Bone marrow (tissue), 2 donors: ENCODE data around the gene P2RY8.
A peak's percentile ranks its signal among the peaks of the same experiment; 100 is the strongest.
"Not testable (repeated sequence)": the region's sequence is repeated elsewhere in the genome, so short reads cannot be mapped to it uniquely, and the experiment has no call there.

ENCODE experiments used
- DNase-seq, 2 donors: peaks; one replicate each; lab custom pipeline; 2025; lab: John Stamatoyannopoulos, UW

P2RY8 gene

GRCh38 chrX:1545776-1546408 lies 8.9 kb upstream of the P2RY8 start:
- no peak for DNase-seq

- DNase-seq, result no peak
Measured at GRCh38 chrX:1542994-1543725, 6.2 kb upstream of the P2RY8 start.

GRCh38 chrX:1539146-1539545 lies 2.2 kb upstream of the P2RY8 start:
- DNase-seq, result not testable (repeated sequence)

DNA sequence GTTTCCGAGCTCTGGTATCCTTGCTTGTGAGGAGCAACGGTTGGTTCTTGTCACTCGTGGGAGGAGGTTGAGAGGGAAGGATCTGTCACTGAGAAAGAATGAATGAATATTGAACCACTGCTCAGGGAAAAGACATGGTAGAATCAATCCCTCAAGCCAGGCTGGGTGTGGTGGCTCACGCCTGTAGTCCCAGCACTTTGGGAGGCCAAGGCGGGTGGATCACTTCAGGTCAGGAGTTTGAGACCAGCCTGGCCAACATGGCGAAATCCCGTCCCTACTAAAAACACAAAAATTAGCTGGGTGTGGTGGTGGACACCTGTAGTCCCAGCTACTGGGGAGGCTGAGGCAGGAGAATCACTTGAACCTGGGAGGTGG lies 718 bp upstream of the P2RY8 start:
- DNase-seq, result not testable (repeated sequence)

DNA sequence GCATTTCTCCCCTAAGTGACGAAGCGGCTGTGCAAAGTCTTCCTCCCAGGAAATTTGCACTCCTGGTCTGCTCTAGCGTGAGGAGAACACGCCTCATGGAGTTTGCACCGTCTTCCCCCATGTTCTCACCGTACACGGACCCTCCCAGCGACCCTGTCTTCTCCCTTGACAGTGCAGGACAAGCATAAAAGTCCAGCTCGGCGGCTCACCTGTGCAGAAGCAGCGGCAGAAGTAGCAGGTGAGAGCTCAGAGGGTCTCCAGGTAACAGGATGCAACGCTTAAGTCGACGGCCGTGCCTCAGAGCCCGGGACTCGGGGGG lies 314 bp downstream of the P2RY8 start:
- DNase-seq, result no peak

- peak; percentile 22 to 45 for DNase-seq
Measured at GRCh38 chrX:1535241-1536041, 1.5 kb downstream of the P2RY8 start.

- peak in 1 of 2 donors; percentile 12 for DNase-seq
Measured at GRCh38 chrX:1534301-1535168, 2.5 kb downstream of the P2RY8 start.

DNA sequence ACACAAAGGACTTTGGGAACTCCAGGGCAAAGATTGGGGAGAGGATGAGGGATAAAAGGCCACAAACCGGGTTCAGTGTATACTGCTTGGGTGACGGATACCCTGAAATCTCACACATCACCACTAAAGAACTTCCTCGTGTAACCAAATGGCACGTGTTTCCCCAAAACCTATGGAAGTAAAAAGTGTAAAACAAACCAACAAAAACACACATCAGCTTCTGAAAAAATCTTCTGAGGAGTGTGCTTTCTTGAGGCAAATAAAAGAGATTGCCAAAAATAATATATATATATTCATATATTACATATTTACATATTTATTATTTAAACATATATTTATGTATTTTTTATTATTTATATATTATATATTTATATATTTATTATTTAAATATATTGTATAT lies 3.9 kb downstream of the P2RY8 start:
- DNase-seq, result no peak

GRCh38 chrX:1531096-1531890 lies 5.7 kb downstream of the P2RY8 start:
- DNase-seq, result no peak

GRCh38 chrX:1529756-1530155 lies 7.2 kb downstream of the P2RY8 start:
- DNase-seq, result no peak

DNA sequence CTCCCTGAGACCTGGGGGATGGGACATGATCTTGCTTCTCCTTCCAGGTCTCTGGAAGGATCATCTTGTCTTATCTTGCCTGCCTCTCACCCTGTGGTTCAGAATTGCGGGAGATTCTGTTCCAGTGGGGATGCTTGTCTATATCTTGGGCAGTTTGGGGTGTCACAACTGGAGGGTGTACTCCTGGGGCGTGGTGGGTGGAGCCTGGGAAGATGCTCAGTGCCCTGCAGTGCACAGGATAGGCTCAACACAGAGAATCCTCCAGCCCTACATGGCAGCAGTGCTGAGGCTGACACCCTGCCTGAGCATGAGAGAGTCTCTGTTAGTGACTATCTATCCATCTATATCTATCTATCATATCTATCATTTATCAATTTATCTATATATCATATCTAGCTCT lies 7.7 kb downstream of the P2RY8 start:
- no peak for DNase-seq

DNA sequence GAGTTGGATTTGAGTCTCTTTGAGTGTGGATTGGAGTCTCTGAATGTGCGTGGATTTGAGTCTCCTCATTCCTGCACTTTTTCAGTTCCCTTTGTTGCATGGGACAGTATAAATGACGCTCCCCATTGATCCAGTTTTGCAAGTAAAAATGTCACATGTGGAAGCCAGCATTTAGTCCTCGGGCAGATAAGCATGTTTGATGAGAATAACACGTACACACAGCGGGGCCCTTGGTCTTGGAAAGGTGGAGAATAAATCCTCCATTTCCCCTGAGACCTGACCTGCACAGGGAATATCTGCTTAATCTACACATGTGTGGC lies 8.1 kb downstream of the P2RY8 start:
- DNase-seq, result no peak

DNA sequence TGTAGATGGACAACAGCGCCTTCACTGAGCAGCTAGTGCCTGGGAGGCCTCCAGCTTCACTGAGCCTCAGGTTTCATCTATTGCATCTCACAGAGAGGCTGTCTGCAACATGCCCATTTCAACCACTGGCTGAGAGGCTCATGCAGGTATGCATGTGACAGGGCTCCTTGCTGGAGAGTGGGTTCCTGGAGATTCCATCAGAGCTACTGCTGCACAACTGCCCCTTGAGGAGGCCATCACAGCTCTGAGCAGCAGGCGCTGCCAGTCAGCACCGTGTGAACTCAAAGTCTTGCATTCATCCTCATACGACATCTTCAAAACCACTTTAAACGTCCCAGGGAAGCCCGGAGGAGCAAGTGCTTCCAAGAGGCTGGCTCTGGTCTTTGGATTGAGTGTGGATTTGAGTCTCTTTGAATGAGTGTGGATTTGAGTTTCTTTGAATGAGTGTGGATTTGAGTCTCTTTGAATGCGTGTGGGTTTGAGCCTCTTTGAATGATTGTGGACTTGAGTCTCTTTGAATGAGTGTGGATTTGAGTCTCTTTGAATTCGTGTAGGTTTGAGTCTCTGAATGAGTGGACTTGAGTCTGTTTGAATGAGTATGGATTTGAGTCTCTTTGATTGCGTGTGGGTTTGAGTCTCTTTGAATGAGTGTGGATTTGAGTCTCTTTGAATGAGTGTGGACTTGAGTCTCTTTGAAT lies 8.7 kb downstream of the P2RY8 start:
- no peak for DNase-seq

DNA sequence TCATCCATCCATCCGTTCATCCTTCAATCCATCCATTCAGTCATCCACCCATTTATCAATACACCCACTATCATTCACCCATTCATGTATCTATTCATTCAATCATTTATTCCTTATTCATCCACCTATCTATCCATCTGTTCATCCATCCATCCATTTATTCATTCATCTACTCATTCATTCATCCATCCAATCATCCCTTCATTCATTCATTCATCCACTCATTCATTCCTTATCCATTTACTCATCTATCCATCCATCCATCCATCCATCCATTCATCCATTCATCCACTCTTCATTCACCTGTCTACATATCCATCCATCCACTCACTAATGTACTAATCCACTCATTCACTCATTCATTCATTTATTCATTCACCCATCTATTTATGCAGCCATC lies 9.5 kb downstream of the P2RY8 start:
- DNase-seq, result no peak

DNA sequence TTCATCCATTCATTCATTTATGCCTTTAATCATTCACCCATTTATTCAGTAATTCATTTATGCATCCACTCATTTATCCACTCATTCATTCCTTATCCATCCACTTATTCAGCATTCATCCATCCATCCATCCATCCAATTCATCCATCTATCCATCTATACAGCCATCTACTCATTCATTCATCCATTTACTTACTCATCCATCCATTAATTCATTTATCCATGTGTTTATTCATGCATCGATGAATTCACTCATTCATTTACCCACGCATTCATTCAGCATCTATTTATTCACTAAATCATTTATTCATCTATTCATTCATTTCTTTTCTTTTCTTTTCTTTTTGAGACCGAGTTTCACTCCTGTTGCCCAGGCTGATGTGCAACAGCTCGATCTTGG lies 10.4 kb downstream of the P2RY8 start:
- no peak for DNase-seq

GRCh38 chrX:1525583-1526355 lies 11.2 kb downstream of the P2RY8 start:
- DNase-seq, result no peak

- no peak for DNase-seq
Measured at GRCh38 chrX:1524874-1525582, 12.0 kb downstream of the P2RY8 start.

DNA sequence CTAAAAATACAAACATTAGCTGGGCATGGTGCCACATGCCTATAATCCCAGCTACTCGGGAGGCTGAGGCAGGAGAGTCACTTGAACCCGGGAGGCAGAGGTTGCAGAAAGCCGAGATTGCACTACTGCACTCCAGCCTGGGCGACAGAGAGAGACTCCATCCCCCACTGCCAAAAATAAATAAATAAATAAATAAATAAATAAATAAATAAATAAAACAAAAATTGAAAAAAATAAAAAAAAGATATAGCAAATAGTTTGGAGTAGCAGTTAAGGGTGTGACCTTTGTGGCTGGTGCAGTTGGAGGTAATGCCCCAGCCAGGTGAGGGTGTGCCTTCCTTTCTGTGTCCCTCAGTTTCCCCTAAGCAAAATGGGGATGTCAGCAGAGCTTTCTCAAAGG lies 14.1 kb downstream of the P2RY8 start:
- not testable (repeated sequence) for DNase-seq

DNA sequence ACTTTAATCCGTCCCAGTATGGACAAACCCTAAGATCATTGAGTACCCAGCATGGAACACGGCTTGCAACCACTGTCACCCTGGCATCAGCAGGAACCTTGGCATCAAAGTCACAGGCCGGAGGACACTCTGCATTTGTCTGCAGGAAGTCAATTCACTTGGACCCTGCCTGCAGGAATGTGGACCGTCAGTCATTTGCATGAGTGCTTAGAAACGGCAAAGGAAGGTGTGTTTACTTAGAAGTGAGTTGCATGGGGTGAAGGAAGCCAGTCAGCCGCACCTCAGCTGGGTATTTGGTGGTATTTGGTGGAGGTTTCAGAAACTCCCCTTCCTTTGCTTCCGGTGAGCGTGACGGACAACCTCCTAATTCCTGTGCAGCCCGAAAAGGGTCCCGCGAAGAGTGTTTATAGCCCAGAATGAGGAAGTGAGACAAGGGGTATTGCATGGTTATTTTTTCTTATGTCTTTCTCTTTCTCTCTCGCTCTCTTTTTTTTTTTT lies 15.5 kb downstream of the P2RY8 start:
- DNase-seq, result peak; percentile 36 to 92
